GM18526 (cell line): ENCODE measurements around the gene RNF41.

ENCODE experiments used
- POLR2A ChIP-seq: IDR thresholded peaks from 3 replicates; pipeline ENCODE4 v1.6.1; 2011; ENCODE audit not compliant: insufficient read length; ENCODE audit errors: extremely low read depth

RNF41 gene

DNA sequence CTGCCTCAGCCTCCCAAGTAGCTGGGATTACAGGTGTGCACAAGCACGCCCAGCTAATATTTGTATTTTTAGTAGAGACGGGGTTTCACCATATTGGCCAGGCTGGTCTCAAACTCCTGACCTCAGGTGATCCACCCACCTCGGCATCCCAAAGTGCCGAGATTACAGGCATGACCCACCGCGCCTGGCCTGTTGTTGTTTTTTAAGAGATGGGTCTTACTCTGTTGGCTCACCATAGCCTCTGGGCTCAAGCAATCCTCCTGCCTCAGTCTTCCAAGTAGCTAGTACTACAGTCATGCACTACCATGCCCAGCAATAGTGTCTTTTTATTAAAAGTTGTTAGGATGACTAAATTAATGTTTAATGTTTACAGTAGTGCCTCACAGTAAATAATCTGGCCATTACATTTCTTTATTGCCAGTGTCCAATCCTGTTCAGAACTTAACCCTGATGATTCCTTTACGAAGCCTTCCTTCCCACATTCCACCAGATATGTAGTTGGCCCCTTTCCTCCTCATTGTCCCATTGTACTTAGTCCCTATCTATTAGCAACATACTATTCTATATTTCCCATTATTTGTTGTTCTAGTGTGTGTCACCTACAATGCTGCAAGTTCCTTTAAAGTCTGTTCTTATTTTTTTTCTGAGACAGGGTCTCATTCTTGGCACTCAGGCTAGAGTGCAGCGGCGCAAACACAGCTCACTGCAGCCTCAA, 23.6 kb downstream of the RNF41 start:
- TF ChIP-seq POLR2A: no peak

DNA sequence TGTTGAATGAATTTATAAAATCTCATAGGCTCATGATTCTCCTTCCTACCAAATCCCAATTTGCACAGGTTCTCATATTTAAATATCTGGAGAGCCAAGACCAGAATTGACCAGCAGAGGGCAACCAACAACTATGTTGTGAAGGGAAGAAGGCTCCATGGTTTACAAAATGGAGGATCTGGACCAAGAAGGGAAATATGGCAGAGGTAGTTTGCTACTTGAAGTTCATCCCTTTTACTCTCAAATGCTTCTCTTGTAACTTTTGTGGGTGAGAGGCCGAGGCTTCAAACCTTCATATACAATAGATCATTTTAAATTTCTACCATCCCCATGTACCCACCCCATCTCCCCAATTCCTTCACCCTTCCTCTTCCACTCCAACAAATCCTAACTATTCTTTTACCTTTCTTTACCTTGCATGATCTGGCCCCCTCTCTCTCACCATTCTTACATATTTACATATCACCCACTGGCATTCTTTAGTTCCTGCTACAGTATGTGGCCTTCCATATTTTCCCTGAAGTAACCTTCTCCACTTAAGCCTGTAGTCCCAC, 28.6 kb downstream of the RNF41 start:
- no peak for TF ChIP-seq POLR2A

- TF ChIP-seq POLR2A: no peak
These were observed 29.1 kb downstream of the RNF41 start for GRCh38 chr12:56192582-56192981.

- TF ChIP-seq POLR2A: no peak
These were observed 31.0 kb downstream of the RNF41 start for GRCh38 chr12:56190695-56191155.

DNA sequence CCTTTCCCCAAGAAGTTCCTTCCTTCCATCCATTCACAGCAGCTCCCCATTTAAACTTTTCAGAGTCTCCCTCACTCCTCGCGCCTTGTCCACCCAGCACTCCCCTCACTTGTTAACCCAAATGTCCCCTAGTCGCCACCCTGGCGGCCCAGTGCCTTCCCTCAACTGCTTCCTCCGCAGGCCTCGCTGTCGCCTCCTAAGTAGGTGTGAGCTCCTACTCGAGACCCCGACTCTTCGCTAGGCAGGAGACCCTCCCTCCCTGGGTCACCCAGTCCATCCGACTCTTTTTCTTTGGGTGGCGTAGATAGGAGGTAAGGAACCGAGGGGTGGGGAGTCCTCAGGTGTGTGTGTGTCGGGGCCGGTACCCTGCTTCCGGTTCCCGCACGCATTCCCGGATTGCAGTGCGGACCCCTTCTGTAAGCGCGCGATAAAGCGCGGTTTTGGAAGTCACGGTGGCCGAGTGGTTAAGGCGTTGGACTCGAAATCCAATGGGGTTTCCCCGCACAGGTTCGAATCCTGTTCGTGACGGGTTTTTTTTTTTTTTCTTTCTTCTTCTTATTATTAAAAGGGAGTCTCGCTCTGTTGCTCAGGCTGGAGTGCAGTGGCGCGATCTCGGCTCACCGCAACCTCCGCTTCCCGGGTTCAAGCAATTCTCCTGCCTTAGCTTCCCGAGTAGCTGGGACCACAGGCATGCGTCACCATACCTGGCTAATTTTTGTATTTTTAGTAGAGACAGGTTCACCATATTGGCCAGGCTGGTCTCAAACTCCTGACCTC, 31.6 kb downstream of the RNF41 start:
- no peak for TF ChIP-seq POLR2A

DNA sequence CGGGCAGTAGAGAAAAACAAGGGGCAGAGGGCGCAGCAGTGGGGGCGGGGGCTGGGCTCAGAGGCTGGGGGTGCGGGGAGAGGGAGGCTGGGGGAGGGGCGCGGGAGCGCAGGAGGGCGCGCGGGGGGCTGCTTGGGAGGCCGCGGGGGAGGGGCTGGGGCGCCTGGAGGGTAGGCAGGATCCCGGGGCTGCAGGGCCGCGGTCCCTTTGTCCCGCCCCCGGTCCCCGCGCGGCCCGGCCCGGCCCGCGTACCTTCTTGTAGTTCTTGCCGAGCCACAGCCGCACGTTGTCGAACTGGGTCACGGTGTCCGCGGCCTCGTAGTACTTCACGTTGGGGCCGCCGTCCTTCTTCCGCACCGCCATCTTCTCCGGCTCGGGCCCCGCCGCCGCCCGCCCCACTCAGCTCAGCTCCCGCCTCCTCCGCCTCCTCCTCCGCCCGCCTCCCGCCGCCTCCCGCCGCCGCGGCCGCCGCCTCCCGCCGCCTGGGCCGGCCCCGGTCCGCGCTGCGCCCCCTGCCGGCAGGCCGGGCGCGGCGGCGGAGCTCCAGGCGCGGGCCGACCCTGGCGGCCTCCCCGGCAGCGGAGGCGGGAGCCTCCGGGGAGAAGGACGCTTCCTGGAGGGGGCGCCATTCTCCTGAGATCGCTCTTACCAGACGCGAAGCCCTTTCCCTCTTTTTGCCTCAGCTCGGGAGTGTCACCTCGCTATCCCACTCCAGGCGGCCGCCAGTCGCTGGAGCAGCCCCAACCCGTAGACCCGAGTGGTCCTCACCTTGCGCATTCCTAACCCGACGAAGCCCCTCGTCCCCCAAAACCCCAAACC, 32.4 kb downstream of the RNF41 start, which contains the start of gene SMARCC2:
Gene SMARCC2, minus strand, starts transcription at position 385 of the 819 bp plus-strand sequence. Its CDS starts 22 bp downstream, at position 363.
- TF ChIP-seq POLR2A: peak; percentile 32

DNA sequence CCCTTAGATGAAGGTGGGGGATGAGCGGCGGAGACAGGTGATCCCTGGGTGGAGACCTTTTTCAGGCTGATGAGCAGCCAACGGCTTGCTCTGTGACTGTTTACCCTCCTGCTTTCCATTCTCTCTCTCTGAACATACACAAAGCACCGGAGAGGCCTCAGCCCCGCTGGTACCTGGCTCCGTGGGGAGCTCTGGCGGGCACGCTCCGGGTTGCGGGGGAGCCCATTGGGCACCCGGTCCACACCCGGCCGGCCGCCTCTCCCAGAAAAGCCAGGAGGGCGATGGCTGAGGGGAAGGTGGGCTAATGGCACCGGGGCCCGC, 33.0 kb downstream of the RNF41 start:
- no peak for TF ChIP-seq POLR2A

DNA sequence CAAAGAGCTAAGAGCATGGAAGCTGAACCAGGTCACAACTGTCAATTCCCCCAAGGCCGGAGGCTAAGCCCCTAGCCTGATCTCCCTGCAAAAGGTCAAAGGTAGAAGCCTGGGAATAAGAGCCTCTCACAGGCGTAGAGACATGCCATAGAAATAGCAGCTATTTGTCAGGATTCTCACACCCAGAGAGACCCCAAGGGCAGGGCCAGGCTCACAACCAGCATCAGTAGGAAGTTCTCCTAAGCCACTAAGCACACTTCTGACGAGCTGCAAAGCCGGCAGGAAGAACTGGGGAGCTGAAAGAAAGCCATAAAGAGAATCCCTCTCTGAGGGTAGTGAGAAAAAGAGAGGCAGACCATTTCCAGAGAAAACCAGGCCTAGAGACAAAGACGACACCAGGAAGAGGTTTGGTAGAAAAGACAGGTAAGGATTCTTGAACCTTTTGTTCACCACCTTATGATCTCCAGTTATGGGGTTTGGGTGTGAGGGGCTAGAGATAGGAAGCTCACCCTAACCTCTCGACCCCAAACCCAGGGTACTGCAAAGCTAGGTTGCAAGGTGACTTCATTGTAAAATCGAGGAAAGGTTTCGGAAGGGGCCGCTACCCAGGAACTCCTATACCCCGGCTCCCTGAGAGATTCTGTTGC, 33.5 kb downstream of the RNF41 start:
- no peak for TF ChIP-seq POLR2A

- no peak for TF ChIP-seq POLR2A
These were observed 34.8 kb downstream of the RNF41 start for GRCh38 chr12:56186957-56187356.

DNA sequence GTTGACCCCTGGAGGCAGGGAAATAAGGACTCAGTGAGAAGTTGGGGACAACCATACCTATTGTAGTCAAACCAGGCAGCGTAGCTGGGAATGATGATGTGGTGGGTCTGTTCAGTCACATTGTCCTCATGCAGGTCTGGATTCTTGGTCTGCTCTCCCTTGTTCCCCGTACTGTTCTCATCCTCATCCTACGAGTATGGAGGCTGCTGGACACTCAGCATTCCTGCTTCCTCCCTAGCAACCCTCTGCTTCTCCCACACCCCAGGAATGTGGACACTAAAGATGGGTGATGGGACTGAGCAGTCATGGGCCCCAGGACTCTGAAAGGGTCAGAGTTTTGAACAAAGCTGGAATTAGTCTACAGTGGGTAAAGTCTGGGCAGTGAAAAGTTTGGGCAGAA, 43.4 kb downstream of the RNF41 start:
- TF ChIP-seq POLR2A: no peak

- no peak for TF ChIP-seq POLR2A
These were observed 48.9 kb downstream of the RNF41 start for GRCh38 chr12:56172839-56173238.

DNA sequence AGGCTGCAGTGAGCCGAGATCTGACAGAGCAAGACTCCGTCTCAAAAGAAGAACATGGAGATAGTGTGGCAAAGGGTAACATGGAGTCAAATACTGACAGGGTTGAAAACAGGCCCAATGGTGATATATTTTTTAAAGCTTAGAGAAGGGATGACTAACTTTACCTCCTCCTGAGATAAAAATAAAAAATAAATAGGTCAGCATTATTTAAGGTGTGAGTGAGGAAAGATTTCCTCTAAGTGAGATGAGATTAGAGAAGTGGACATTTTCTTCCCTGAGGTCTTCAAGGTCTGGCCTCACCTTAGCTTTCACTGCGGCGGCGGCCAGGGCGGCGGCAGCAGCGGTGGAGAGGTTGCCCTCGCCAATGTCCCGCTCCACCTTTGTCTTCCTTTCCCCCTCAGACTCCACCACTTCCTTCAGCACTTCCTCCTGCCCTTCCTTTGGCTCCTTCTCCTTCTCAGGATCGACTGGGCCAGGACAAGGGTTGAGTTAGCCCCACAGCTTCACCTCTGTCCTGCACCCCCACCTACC, 52.4 kb downstream of the RNF41 start:
- TF ChIP-seq POLR2A: no peak

DNA sequence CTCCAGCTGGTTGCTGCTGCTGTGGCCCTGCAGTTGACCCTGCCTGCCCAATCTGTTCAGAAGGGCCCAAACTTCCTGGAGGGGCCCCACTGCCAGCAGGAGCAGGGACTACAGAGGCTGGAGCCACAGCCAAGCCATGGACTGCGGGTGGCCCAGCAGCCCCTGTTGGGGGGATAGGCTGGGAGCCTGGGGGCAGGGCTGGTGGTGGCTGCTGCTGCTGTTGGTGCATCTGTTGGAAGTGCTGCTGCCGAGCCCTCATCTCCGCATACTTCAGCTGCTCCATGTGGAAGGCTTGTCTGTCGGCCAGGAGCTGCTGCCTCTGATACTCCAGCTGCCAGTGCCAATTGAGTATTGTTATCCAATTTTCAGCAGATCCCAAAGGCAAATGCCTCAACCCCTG, 56.4 kb downstream of the RNF41 start:
- peak; percentile 13 for TF ChIP-seq POLR2A

DNA sequence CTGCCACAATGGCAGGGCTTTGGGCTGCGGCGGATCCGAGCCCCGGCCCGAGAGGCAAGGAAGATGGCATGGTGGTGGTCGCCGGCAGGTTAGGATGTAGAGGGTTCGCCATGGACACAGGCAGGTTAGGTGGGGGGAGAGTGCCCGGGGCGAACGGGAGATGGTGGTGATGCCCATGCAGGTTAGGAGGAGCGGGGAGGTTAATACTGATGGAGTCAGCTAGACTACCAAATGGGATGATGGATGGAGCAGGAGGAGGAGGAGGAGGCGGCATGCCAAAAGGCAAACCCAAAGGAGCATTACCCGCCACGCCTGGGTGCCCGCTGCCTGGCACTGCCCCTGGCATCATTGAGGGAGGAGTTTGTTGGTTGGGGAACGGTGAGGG, 57.4 kb downstream of the RNF41 start:
- peak; percentile 16 for TF ChIP-seq POLR2A

- no peak for TF ChIP-seq POLR2A
These were observed 58.0 kb downstream of the RNF41 start for GRCh38 chr12:56163533-56164344.
